WI38 (cell line): Measurements from ENCODE around the gene SEMA6D.

Experiments
- H3K4me3 ChIP-seq: 2 replicates; pipeline ENCODE4 v1.5.1; 2011; ENCODE audit warnings: low read depth, mild to moderate bottlenecking, control low read depth, low read length
- CTCF ChIP-seq: IDR thresholded peaks from 2 replicates; pipeline ENCODE4 v1.5.1; 2012; ENCODE audit warnings: low read depth, mild to moderate bottlenecking, control low read depth, low read length

The SEMA6D gene

GRCh38 chr15:47742742-47743141 lies 25.4 kb downstream of the SEMA6D start:
- no peak for TF ChIP-seq CTCF
- H3K4me3 ChIP-seq = no peak overlapping the region

GRCh38 chr15:47743385-47743784 lies 26.1 kb downstream of the SEMA6D start:
- no peak for TF ChIP-seq CTCF
- H3K4me3 ChIP-seq = no peak overlapping the region

- H3K4me3 ChIP-seq = no peak overlapping the region
- TF ChIP-seq CTCF = no peak
Observed at GRCh38 chr15:47743886-47744285, 26.6 kb downstream of the SEMA6D start.

- no peak overlapping the region for H3K4me3 ChIP-seq
- TF ChIP-seq CTCF = no peak
Observed at GRCh38 chr15:47744496-47744895, 27.2 kb downstream of the SEMA6D start.

- TF ChIP-seq CTCF = no peak
- H3K4me3 ChIP-seq = no peak overlapping the region
Observed at GRCh38 chr15:47744973-47745372, 27.7 kb downstream of the SEMA6D start.

- no peak for TF ChIP-seq CTCF
- H3K4me3 ChIP-seq = no peak overlapping the region
Observed at GRCh38 chr15:47746516-47746915, 29.2 kb downstream of the SEMA6D start.

- TF ChIP-seq CTCF = no peak
- no peak overlapping the region for H3K4me3 ChIP-seq
Observed at GRCh38 chr15:47750030-47750739, 32.9 kb downstream of the SEMA6D start.
